Muscle of leg (tissue), 11 donors: ENCODE measurements around the gene SLC1A4. TPM values are rescaled to one million over a fixed set of nuclear protein-coding genes. Genes with fewer than 3 reads are reported as not detected.

ENCODE experiments used
- DNase-seq: peaks from one replicate; pipeline ENCODE4 v3.0.0; 2013
- H3K27ac ChIP-seq: one replicate; pipeline ENCODE4 v1.5.1; 2013; ENCODE audit warnings: mild to moderate bottlenecking, low read length, control low read depth
- H3K27me3 ChIP-seq: one replicate; pipeline ENCODE4 v1.6.1; 2013; ENCODE audit warnings: low read length; ENCODE audit not compliant: control insufficient read depth, insufficient read depth
- H3K36me3 ChIP-seq: one replicate; pipeline ENCODE4 v1.6.1; 2013; ENCODE audit warnings: low read length; ENCODE audit not compliant: control insufficient read depth, insufficient read depth
- H3K4me1 ChIP-seq: one replicate; pipeline ENCODE4 v1.6.1; 2013; ENCODE audit warnings: low read length; ENCODE audit not compliant: control insufficient read depth, insufficient read depth
- H3K4me3 ChIP-seq: one replicate; pipeline ENCODE4 v1.5.1; 2013; ENCODE audit warnings: low read length, control low read depth
- H3K9me3 ChIP-seq: replicated peaks from 2 replicates; pipeline ENCODE4 v1.6.1; 2013; ENCODE audit warnings: low read depth, low read length; ENCODE audit not compliant: control insufficient read depth
- WGBS: methylation state at CpG from one replicate; pipeline ENCODE4 v1.1.5; 2013; ENCODE audit warnings: missing lambda C conversion rate; ENCODE audit not compliant: insufficient coverage; 5-methylcytosine and 5-hydroxymethylcytosine counted together
- polyA plus RNA-seq, 8 donors: library from polyadenylated mRNA; unstranded; fragments of 120-200 nt; gene quantifications; one replicate each; pipeline versions ENCODE4 v1.2.1 to v1.2.3, GENCODE V29; 2013; ENCODE audit warnings: inconsistent platforms in 1 of 8, low replicate concordance in 1 of 8; ENCODE audit not compliant: insufficient read length in 8 of 8, insufficient read depth in 1 of 8
- total RNA-seq: library from RNA; stranded (reverse); fragments of 120-200 nt; gene quantifications from one replicate; pipeline ENCODE4 v1.2.4, GENCODE V29; 2013

The SLC1A4 gene
- total and polyA plus RNA-seq, 9 donors, result 11.7 to 17.1 (median 13.9) TPM

DNA sequence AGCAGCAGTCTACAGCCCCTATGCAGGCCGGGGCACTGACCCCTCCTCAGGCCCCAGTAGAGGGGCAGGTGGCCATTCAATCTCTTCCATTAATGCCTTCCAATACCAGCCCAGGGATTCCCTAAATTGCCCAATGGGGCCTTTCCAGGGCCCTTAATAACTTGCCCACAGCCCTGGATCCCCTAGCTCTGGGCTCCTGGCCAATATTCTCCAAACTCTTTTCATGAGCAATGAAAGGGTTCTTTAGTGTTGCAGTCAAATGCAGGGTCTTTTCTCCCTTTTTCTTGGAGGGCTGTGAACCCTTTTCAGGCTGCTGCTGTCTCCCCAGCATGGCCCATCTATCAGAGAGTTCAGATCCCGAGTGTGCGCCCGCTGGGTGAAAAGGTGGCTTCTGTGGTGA, 41.3 kb upstream of the SLC1A4 start:
- H3K27me3 ChIP-seq, result no peaks in the 10 kb centered on the region
- no peak overlapping the region for H3K27ac ChIP-seq
- H3K4me1 ChIP-seq, result peaks cover 30% of the 10 kb centered on the region
- peak; percentile 20 for DNase-seq
- no peaks in the 10 kb centered on the region for H3K9me3 ChIP-seq
- no peak overlapping the region for H3K4me3 ChIP-seq
- 29% methylated on average over 1 of the region's 4 CpGs for WGBS
- no peaks in the 10 kb centered on the region for H3K36me3 ChIP-seq

DNA sequence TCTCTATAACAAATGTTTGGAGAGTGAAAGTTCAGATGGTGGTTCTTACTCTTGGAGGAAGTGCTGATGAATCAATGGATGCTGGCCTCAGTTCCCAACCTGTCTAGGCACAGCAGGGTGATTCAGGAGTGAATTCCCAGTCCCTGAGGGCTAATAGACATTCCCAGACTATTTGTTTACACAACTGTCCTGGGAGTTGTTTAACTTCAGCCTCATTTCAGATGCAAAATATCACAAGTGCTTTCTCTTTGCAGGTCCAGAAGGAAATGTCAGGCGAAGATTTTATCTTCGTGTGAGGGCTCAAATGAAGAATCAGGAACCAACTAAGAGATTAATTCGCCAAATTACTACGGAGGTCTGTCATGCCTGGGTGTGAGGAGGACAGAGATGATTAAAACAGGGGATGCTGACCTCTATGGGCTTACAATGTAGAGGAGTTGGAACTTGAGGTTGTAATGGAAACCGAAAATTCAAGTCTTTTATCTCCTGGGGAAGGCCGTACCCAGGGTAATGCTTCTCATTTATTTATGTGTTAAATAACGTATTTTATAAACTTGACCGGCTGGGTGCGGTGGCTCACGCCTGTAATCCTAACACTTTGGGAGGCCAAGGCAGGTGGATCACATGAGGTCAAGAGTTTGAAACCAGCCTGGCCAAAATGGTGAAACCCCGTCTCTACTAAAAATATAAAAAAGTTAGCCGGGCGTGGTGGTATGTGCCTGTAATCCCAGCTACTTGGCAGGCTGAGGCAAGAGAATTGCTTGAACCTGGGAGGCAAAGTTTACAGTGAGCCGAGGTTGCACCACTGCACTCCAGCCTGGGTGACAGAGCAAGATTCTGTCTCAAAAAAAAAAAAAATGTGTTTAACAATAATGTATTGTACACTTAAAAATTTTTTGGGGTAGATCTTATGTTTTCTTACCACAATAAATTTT, 38.7 kb upstream of the SLC1A4 start:
- Histone ChIP-seq H3K36me3 (no peaks in the 10 kb centered on the region), H3K4me3 (no peak overlapping the region), H3K27ac (no peak overlapping the region), H3K4me1 (peaks cover 28% of the 10 kb centered on the region), H3K27me3 (no peaks in the 10 kb centered on the region), H3K9me3 (peaks cover 2% of the 10 kb centered on the region)
- DNase-seq, result no peak
- 76% methylated on average over 10 of the region's 14 CpGs for WGBS

DNA sequence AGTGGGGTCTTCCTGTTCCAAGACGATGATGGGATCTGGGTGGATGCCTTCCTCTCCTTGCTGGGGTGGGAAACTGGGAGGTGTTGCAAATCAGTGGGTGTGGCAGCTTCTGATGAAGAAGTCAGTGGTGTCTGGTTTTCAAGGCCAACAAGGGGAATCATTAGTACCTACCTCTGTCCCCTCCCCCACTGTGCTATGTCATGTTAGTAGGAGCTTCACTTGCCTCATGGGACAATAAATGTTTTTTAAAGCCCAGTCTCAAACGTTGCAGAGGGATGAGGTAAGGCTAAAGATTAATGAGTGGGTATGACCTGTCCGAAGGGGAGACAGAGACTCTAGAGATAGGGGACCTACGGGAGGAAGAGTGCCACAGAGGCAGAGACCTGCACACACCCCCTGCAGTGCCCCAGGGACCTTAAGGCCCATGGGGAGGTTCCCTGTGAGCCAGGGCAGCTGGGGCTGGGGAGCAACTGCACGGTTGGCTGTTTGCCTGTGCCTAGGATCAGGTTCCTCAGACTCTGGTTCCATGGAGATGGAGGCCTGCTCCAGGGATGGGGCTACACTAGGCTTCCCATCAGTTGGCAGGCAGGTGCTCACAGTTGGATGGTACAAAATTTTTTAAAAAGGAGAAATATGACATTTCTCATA, 37.8 kb upstream of the SLC1A4 start:
- peaks cover 4% of the 10 kb centered on the region for H3K9me3 ChIP-seq
- no peak overlapping the region for H3K4me3 ChIP-seq
- H3K36me3 ChIP-seq, result no peaks in the 10 kb centered on the region
- H3K4me1 ChIP-seq, result peaks cover 27% of the 10 kb centered on the region
- no peaks in the 10 kb centered on the region for H3K27me3 ChIP-seq
- DNase-seq, result peak; percentile 72
- 68% methylated on average over 5 of the region's 5 CpGs for WGBS
- no peak overlapping the region for H3K27ac ChIP-seq

DNA sequence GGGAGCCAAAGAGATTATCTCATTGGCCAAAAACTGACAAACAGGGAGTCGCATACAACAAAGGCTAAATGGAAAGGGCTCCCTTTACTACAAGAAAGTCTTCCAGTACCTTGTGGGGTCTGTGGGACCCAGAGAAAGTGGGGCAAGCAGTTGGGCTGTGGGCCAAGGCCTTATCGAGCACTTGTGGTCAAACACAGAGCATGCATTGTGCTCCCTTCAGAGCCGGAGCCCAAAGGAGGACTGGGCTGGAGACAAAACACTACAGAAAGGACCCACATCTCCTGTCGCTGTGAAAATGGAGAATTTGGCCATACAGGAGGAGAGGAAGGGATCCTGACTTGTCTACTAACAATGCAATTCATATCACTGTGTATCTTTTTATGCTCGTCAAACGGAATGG, 37.1 kb upstream of the SLC1A4 start:
- Histone ChIP-seq H3K4me1 (peaks cover 31% of the 10 kb centered on the region), H3K36me3 (no peaks in the 10 kb centered on the region), H3K9me3 (peaks cover 4% of the 10 kb centered on the region), H3K27ac (no peak overlapping the region), H3K27me3 (no peaks in the 10 kb centered on the region), H3K4me3 (no peak overlapping the region)
- no peak for DNase-seq
- WGBS, result no CpG with 5 or more reads among the region's 6 CpGs

DNA sequence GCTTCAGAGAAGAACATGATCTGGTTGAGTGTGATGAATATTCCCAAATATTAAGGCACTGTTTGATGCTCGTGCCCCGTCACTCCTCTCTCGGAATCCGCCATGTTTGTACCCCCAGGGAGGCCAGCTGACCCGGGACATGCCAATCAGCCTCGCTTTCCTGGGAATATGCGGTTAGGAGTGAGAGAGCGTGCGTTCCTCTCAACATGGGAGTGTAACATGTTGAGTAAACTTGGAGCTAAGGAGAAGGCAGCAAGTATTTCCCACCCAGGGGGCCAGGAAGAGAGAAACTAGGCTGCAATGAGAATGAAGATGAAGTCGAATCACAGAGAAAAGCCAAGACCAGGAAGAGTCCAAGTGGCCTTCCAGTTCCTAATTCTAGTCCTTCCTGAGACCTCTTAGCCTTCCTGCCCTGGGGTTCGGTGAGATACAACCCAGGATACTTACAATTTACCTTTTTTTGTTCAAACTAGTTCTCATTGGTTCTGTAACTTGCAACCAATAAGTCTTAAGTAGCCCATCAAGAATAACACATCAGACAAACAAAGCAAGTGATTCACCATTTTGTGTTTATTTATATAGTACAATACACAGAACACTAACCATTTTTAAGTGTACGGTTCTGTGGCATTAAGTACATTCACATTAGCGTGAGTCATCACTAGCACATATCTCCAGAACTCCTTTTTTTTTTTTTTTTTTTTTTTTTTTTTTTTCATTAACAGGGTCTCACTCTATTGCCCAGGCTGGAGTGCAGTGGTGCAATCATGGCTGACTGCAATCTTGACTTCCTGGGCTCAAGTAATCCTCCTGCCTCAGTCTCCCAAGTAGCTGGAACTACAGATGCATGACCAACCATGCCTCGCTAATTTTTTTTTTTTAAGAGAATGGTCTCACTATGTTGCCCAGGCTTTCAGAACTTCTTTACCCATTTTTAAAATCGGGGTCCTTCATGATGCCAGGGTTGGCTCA, 36.4 kb upstream of the SLC1A4 start:
- H3K27me3 ChIP-seq, result no peaks in the 10 kb centered on the region
- WGBS, result 93% methylated on average over 10 of the region's 15 CpGs
- peaks cover 32% of the 10 kb centered on the region for H3K4me1 ChIP-seq
- peaks cover 4% of the 10 kb centered on the region for H3K9me3 ChIP-seq
- no peak overlapping the region for H3K27ac ChIP-seq
- H3K4me3 ChIP-seq, result no peak overlapping the region
- DNase-seq, result no peak
- H3K36me3 ChIP-seq, result no peaks in the 10 kb centered on the region

DNA sequence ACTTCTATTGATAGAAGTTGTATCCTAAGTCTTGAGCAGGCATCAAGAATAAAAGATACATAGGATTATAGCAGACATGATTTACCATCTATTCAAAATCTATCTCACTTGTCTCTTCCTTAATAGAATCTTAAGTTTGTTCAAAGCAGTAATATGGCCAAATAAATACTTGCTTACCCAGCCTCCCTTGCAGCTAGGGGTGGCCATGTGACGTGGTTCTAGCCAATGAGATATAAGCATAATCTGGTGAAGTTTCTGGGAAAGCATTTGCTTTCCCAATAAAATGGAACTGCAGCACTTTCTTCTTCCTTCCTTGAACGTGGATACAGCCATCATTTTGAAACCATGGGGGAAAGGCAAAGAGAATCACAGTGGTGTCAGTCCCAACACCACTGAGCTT, 33.7 kb upstream of the SLC1A4 start:
- H3K27me3 ChIP-seq, result no peaks in the 10 kb centered on the region
- no peak overlapping the region for H3K4me3 ChIP-seq
- no peak for DNase-seq
- H3K36me3 ChIP-seq, result no peaks in the 10 kb centered on the region
- WGBS, result 80% methylated on average over 1 of the region's 2 CpGs
- peaks cover 4% of the 10 kb centered on the region for H3K9me3 ChIP-seq
- no peak overlapping the region for H3K27ac ChIP-seq
- peaks cover 32% of the 10 kb centered on the region for H3K4me1 ChIP-seq

DNA sequence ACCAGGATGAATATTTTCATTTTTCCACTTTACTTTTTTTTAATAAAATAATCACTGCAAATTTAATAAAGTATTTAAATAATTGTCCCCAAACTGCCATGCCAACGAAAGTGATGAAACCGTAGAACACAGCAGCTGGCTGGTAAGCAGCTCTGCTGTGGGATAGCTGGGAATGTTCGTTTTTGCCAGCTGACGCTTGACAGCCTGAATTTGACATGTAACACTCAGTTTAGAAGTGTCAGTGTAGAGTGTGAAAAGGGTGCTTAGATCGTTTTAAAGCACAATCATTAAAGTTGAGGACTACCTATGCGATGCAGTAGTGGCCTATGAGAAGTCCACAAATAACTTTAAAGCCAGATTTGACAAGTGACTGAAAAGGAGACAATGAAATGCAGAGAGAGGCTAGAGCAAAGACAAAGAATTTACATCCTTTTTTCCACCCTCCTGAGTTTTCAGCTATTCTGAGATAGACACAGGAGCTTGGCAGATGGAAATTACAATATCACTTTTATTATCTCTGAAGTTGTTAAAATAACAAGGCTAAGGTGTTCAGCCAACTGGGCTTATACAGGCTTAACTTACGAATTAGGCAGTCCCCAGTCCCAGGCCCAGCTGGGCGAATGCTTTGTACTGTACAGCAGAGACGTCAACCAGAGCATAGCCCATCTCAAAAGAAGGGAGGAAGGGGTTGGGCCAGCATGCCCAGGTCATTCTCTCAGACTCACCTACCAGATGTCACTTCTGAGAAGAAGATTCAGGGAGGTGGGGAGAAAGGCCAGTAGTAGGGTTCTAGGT, 31.9 kb upstream of the SLC1A4 start:
- H3K36me3 ChIP-seq, result no peaks in the 10 kb centered on the region
- peak; percentile 49 for DNase-seq
- H3K9me3 ChIP-seq, result peaks cover 4% of the 10 kb centered on the region
- no peak overlapping the region for H3K4me3 ChIP-seq
- no peaks in the 10 kb centered on the region for H3K27me3 ChIP-seq
- peak overlapping the region; percentile 20 for H3K27ac ChIP-seq
- peaks cover 20% of the 10 kb centered on the region for H3K4me1 ChIP-seq
- 49% methylated on average over 7 of the region's 9 CpGs for WGBS

DNA sequence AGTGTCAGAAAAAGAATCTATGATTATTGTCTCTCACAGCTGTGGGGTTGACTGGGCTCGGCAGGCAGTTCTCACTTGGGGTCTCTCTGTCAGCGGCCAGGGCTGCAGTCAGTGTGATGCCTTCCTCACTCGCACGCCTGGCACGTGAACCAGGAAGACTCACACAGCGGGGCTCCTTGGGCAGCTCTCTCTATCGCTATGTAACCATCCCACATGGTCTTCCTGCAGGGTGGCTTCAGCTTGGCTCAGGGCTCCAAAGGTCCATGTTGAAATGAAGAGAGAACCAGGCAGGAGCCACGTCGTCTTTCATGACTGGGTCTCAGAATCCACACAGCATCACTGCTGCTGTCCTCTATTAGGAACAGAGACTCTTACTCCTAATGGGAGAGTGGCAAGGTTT, 30.6 kb upstream of the SLC1A4 start:
- no peak overlapping the region for H3K4me3 ChIP-seq
- WGBS, result 77% methylated on average over 7 of the region's 9 CpGs

DNA sequence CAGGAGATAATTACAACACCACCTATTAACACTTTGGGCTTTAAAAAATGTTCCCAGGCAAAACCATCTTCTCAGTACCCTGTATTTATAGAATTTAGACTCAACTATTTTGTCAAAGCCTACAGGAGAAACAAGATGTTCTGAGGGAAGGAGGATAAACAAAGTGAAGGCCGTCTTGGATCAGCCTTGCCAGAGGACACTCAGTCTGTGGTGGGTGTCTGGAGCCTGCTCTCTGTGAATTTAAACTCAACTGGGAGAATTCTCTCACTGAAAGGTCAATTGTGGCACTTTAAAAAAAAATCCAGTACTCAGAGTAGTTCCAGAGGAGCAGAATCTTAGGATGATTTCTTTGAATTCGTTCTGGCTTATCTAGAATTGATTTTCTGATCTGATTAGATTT, 28.4 kb upstream of the SLC1A4 start:
- no peak overlapping the region for H3K27ac ChIP-seq
- no peaks in the 10 kb centered on the region for H3K27me3 ChIP-seq
- H3K36me3 ChIP-seq, result no peaks in the 10 kb centered on the region
- DNase-seq, result no peak
- peaks cover 16% of the 10 kb centered on the region for H3K4me1 ChIP-seq
- no peaks in the 10 kb centered on the region for H3K9me3 ChIP-seq
- WGBS, result no CpG with 5 or more reads among the region's 2 CpGs
- no peak overlapping the region for H3K4me3 ChIP-seq

More for the DNA sequence above, 30.6 kb upstream of the SLC1A4 start:
- H3K36me3 ChIP-seq, result no peaks in the 10 kb centered on the region
- H3K4me1 ChIP-seq, result peaks cover 16% of the 10 kb centered on the region
- H3K27me3 ChIP-seq, result no peaks in the 10 kb centered on the region
- H3K27ac ChIP-seq, result no peak overlapping the region
- no peak for DNase-seq
- H3K9me3 ChIP-seq, result peaks cover 4% of the 10 kb centered on the region
